IPS-18a (cell line): ENCODE results near the gene CD8A.

Experiments used
- H3K27ac ChIP-seq: one replicate; pipeline ENCODE4 v1.5.1; 2013; ENCODE audit warnings: low read length
- H3K27me3 ChIP-seq: one replicate; pipeline ENCODE4 v1.6.1; 2013; ENCODE audit warnings: mild to moderate bottlenecking, low read length; ENCODE audit not compliant: control insufficient read depth, insufficient read depth
- H3K36me3 ChIP-seq: one replicate; pipeline ENCODE4 v1.6.1; 2013; ENCODE audit warnings: low read depth, low read length; ENCODE audit not compliant: control insufficient read depth
- H3K4me1 ChIP-seq: one replicate; pipeline ENCODE4 v1.6.1; 2013; ENCODE audit warnings: low read depth, low read length; ENCODE audit not compliant: control insufficient read depth
- H3K4me3 ChIP-seq: one replicate; pipeline ENCODE4 v1.5.1; 2013; ENCODE audit warnings: low read length
- H3K9ac ChIP-seq: one replicate; pipeline ENCODE4 v1.6.1; 2013; ENCODE audit warnings: mild to moderate bottlenecking, low read length, moderate library complexity
- H3K9me3 ChIP-seq: one replicate; pipeline ENCODE4 v1.6.1; 2013; ENCODE audit warnings: low read depth, low read length; ENCODE audit not compliant: control insufficient read depth

The CD8A gene

GRCh38 chr2:86825036-86825692, 34.5 kb upstream of the CD8A start:
- Histone ChIP-seq H3K36me3 (no peaks in the 10 kb centered on the region), H3K9ac (no peak overlapping the region), H3K27me3 (no peaks in the 10 kb centered on the region), H3K9me3 (no peaks in the 10 kb centered on the region), H3K4me1 (no peaks in the 10 kb centered on the region), H3K27ac (no peak overlapping the region), H3K4me3 (no peak overlapping the region)

- no peak overlapping the region for H3K4me3 ChIP-seq
- no peaks in the 10 kb centered on the region for H3K27me3 ChIP-seq
These were observed 32.1 kb upstream of the CD8A start for GRCh38 chr2:86822668-86823345.

GRCh38 chr2:86821842-86822241, 31.1 kb upstream of the CD8A start:
- Histone ChIP-seq H3K4me1 (no peaks in the 10 kb centered on the region), H3K36me3 (no peaks in the 10 kb centered on the region), H3K9me3 (no peaks in the 10 kb centered on the region), H3K4me3 (no peak overlapping the region), H3K27ac (no peak overlapping the region), H3K9ac (no peak overlapping the region), H3K27me3 (no peaks in the 10 kb centered on the region)

More at GRCh38 chr2:86822668-86823345, 32.1 kb upstream of the CD8A start:
- Histone ChIP-seq H3K9me3 (no peaks in the 10 kb centered on the region), H3K9ac (no peak overlapping the region), H3K36me3 (no peaks in the 10 kb centered on the region), H3K4me1 (no peaks in the 10 kb centered on the region), H3K27ac (no peak overlapping the region)

- H3K27me3 ChIP-seq = no peaks in the 10 kb centered on the region
- H3K9ac ChIP-seq = no peak overlapping the region
- no peak overlapping the region for H3K4me3 ChIP-seq
- no peaks in the 10 kb centered on the region for H3K4me1 ChIP-seq
- no peak overlapping the region for H3K27ac ChIP-seq
- no peaks in the 10 kb centered on the region for H3K9me3 ChIP-seq
- no peaks in the 10 kb centered on the region for H3K36me3 ChIP-seq
These were observed 30.6 kb upstream of the CD8A start for GRCh38 chr2:86821306-86821705.

- Histone ChIP-seq H3K4me1 (no peaks in the 10 kb centered on the region), H3K4me3 (no peak overlapping the region), H3K27me3 (no peaks in the 10 kb centered on the region), H3K9ac (no peak overlapping the region), H3K27ac (no peak overlapping the region), H3K36me3 (no peaks in the 10 kb centered on the region), H3K9me3 (no peaks in the 10 kb centered on the region)
These were observed 28.2 kb upstream of the CD8A start for GRCh38 chr2:86818957-86819356.

GRCh38 chr2:86818114-86818801, 27.5 kb upstream of the CD8A start:
- Histone ChIP-seq H3K27me3 (no peaks in the 10 kb centered on the region), H3K36me3 (no peaks in the 10 kb centered on the region), H3K4me1 (no peaks in the 10 kb centered on the region), H3K9me3 (no peaks in the 10 kb centered on the region), H3K27ac (no peak overlapping the region), H3K9ac (no peak overlapping the region), H3K4me3 (no peak overlapping the region)

- H3K36me3 ChIP-seq = no peaks in the 10 kb centered on the region
- H3K9ac ChIP-seq = no peak overlapping the region
- no peaks in the 10 kb centered on the region for H3K9me3 ChIP-seq
- no peak overlapping the region for H3K27ac ChIP-seq
- H3K27me3 ChIP-seq = no peaks in the 10 kb centered on the region
- no peak overlapping the region for H3K4me3 ChIP-seq
- H3K4me1 ChIP-seq = no peaks in the 10 kb centered on the region
These were observed 24.9 kb upstream of the CD8A start for GRCh38 chr2:86815611-86816010.

GRCh38 chr2:86809481-86810121, 18.9 kb upstream of the CD8A start:
- no peak overlapping the region for H3K27ac ChIP-seq
- peaks cover 39% of the 10 kb centered on the region for H3K27me3 ChIP-seq
- no peak overlapping the region for H3K9ac ChIP-seq
- no peaks in the 10 kb centered on the region for H3K36me3 ChIP-seq
- no peak overlapping the region for H3K4me3 ChIP-seq
- no peaks in the 10 kb centered on the region for H3K9me3 ChIP-seq
- no peaks in the 10 kb centered on the region for H3K4me1 ChIP-seq

- peak overlapping the region; percentile 36 for H3K9ac ChIP-seq
- no peaks in the 10 kb centered on the region for H3K9me3 ChIP-seq
- H3K4me1 ChIP-seq = no peaks in the 10 kb centered on the region
- no peaks in the 10 kb centered on the region for H3K36me3 ChIP-seq
- H3K27ac ChIP-seq = no peak overlapping the region
- peak overlapping the region; percentile 74 for H3K4me3 ChIP-seq
- H3K27me3 ChIP-seq = peaks cover 39% of the 10 kb centered on the region
These were observed 17.8 kb upstream of the CD8A start for GRCh38 chr2:86808315-86809161.

- Histone ChIP-seq H3K4me3 (peak overlapping the region; percentile 74), H3K36me3 (no peaks in the 10 kb centered on the region), H3K4me1 (no peaks in the 10 kb centered on the region), H3K9ac (peak overlapping the region; percentile 36), H3K27me3 (peaks cover 39% of the 10 kb centered on the region), H3K27ac (no peak overlapping the region), H3K9me3 (no peaks in the 10 kb centered on the region)
These were observed 17.0 kb upstream of the CD8A start for GRCh38 chr2:86807468-86808275.
